ENCODE data around the gene MAGOHB.

GRCh38 chr12:10559244-10559643, 54.2 kb downstream of the MAGOHB start:
- TF ChIP-seq EP300 (IDR thresholded peaks at IDR 0.05; ENCODE audit: borderline replicate concordance in 1 of 2, low read depth in 1 of 2, low read length in 1 of 2): no peak
- no peak for TF ChIP-seq CTCF (IDR thresholded peaks at IDR 0.05)
- TF ChIP-seq RAD21 (IDR thresholded peaks at IDR 0.05; ENCODE audit: low read length): no peak
- no peak for TF ChIP-seq YY1 (IDR thresholded peaks at IDR 0.05; ENCODE audit: low read depth)
- no peak for TF ChIP-seq USF2 (IDR thresholded peaks at IDR 0.05; ENCODE audit: borderline replicate concordance, low read depth, low read length)
- no peak for TF ChIP-seq JUND (IDR thresholded peaks at IDR 0.05)
- no peak for TF ChIP-seq RFX5 (IDR thresholded peaks at IDR 0.05; ENCODE audit: low read length)
- TF ChIP-seq EZH2phosphoT487 (IDR thresholded peaks at IDR 0.05; ENCODE audit: borderline replicate concordance, low read depth): no peak
- no peak for TF ChIP-seq POLR2AphosphoS5 (IDR thresholded peaks at IDR 0.05; ENCODE audit: low read depth, low read length)
- TF ChIP-seq TAF1 (IDR thresholded peaks at IDR 0.05; ENCODE audit: borderline replicate concordance, low read depth, low read length): no peak

Data from SK-N-SH (cell line).